Measurements from ENCODE around the gene TUFT1.

TUFT1 gene

DNA sequence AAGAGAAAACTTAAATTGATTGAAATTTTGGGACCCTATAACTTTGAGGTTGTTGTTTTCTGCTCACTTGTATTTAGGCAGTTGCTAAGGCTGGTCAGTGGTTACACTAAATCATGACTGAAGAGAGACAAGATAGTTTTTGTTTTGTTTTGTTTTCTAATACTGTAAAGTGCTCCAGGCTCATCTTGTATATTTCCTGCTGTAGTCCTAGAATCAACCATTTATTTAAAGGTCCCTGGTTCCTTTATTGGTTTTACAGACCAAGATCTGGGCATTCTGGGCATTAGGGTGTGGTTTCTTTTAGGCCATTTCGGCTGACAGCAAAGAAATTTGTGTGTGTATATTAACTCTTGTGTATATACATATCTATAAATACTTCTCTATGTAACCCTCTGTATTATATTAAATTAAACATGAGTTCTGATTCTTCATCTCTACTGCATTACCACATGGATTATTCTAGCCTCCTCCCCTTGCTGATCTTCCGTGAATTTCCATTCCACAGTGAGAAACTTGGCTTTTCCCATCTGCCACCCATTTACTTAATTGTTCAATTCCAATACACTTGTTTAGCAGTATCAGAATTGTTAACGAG lies 86.7 kb downstream of the TUFT1 start:
- no peak for DNase-seq (ENCODE audit: extremely low read depth, low read depth)
- H3K4me3 ChIP-seq (replicated peaks; ENCODE audit: low read depth, low read length), result no peak overlapping the region
- TF ChIP-seq, protein P1, sequence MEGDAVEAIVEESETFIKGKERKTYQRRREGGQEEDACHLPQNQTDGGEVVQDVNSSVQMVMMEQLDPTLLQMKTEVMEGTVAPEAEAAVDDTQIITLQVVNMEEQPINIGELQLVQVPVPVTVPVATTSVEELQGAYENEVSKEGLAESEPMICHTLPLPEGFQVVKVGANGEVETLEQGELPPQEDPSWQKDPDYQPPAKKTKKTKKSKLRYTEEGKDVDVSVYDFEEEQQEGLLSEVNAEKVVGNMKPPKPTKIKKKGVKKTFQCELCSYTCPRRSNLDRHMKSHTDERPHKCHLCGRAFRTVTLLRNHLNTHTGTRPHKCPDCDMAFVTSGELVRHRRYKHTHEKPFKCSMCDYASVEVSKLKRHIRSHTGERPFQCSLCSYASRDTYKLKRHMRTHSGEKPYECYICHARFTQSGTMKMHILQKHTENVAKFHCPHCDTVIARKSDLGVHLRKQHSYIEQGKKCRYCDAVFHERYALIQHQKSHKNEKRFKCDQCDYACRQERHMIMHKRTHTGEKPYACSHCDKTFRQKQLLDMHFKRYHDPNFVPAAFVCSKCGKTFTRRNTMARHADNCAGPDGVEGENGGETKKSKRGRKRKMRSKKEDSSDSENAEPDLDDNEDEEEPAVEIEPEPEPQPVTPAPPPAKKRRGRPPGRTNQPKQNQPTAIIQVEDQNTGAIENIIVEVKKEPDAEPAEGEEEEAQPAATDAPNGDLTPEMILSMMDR (IDR thresholded peaks at IDR 0.05; ENCODE audit: low read depth, low read length, missing control alignments), result no peak

DNA sequence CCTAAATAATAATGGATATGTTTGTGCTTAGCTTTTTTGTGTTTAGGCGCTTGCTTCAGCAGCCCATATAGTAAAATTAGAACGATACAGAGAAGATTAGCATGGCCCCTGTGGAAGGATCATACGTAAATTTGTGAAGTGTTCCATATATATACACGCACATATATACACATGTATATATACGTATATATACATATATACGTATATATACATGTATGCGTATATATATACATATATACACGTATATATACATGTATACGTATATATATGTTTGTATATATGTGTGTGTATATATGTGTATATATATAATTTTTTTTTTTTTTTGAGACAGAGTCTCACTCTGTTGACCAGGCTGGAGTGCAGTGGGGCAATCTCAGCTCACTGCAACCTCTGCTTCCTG lies 89.2 kb downstream of the TUFT1 start:
- TF ChIP-seq, protein P1 (IDR thresholded peaks at IDR 0.05; ENCODE audit: low read depth, low read length, missing control alignments), result no peak
- H3K4me3 ChIP-seq (replicated peaks; ENCODE audit: low read depth, low read length), result no peak overlapping the region
- DNase-seq (ENCODE audit: extremely low read depth, low read depth), result no peak
